GM12878 (cell line): ENCODE data around the gene EXOC3L4. TPM values are rescaled to one million over a fixed set of nuclear protein-coding genes. Genes with fewer than 3 reads are reported as not detected.

Source experiments
- ATAC-seq: fragments of 200-7000 bp; cut with Tn5 transposase; 3 replicates; pipeline ENCODE4 v1.9.1; 2020; ENCODE audit warnings: mild to moderate bottlenecking, moderate library complexity
- BruUV-seq: library from RNA; stranded (reverse); fragments of 400-500 nt; replicated peaks from 2 replicates; lab custom pipeline; 2021; lab: Mats Ljungman, UMichigan
- CTCF ChIA-PET: fragments of 300-600 bp; sonication (Branson Sonifier 250); formaldehyde crosslinking; extraction: SDS; loops from one replicate; lab custom pipeline; 2021; ENCODE audit warnings: inconsistent platforms; lab: Yijun Ruan, JAX
- POLR2A ChIA-PET: fragments of 350-600 bp; formaldehyde crosslinking; extraction: SDS; loops from one replicate; lab custom pipeline; 2021; ENCODE audit warnings: inconsistent platforms; lab: Charles Lee
- RAD21 ChIA-PET: fragments of 300-600 bp; sonication (Branson Sonifier 250); formaldehyde crosslinking; loops from one replicate; lab custom pipeline; 2023; ENCODE audit warnings: antibody characterized with exemption; ENCODE audit not compliant: unreplicated experiment; lab: Charles Lee
- SMC1A ChIA-PET: fragments of 300-600 bp; sonication (Branson Sonifier 250); formaldehyde crosslinking; loops from one replicate; lab custom pipeline; 2023; ENCODE audit not compliant: unreplicated experiment, uncharacterized antibody; lab: Charles Lee
- DNase-seq: peaks from one replicate; pipeline ENCODE4 v3.0.0-alpha.2; 2011; ENCODE audit warnings: low read depth, low spot score
- FAIRE-seq: peaks from 3 replicates; lab custom pipeline; 2011; peaks lifted over from hg19 to GRCh38; lab: Jason Lieb, UNC
- H2AFZ ChIP-seq: 2 replicates; pipeline ENCODE4 v1.6.0; 2011; ENCODE audit warnings: low read depth, low read length, control low read depth; ENCODE audit not compliant: control insufficient read depth
- H3K27ac ChIP-seq: 2 replicates; pipeline ENCODE4 v1.5.1; 2011; ENCODE audit warnings: control low read depth; ENCODE audit not compliant: control insufficient read depth, insufficient read depth
- H3K27me3 ChIP-seq, 2 experiments: replicated peaks in 1 of 2; 2 replicates each; pipeline versions ENCODE4 v1.6.0 to v1.6.1; 2011; ENCODE audit warnings: low read length in 1 of 2; ENCODE audit not compliant: control insufficient read depth in 2 of 2, insufficient read depth in 2 of 2
- H3K36me3 ChIP-seq, 2 experiments: 2 replicates each; pipeline ENCODE4 v1.5.1; 2011; ENCODE audit warnings: low read length in 1 of 2; ENCODE audit not compliant: control insufficient read depth in 2 of 2, insufficient read depth in 2 of 2
- H3K4me1 ChIP-seq: 2 replicates; pipeline ENCODE4 v1.6.1; 2011; ENCODE audit warnings: mild to moderate bottlenecking, low read length, moderate library complexity, mixed read lengths; ENCODE audit not compliant: control insufficient read depth, insufficient read depth
- H3K4me2 ChIP-seq: 2 replicates; pipeline ENCODE4 v1.6.0; 2011; ENCODE audit warnings: control low read depth; ENCODE audit not compliant: control insufficient read depth, insufficient read depth
- H3K4me3 ChIP-seq: fragments of 200-600 bp; sonication (generic); 2 replicates; pipeline ENCODE4 v1.5.1; 2016
- H3K79me2 ChIP-seq: 2 replicates; pipeline ENCODE4 v1.6.0; 2011; ENCODE audit warnings: low read length; ENCODE audit not compliant: control insufficient read depth, insufficient read depth
- H3K9ac ChIP-seq: 2 replicates; pipeline ENCODE4 v1.8.0; 2011; ENCODE audit warnings: low read length, control low read depth, mixed read lengths; ENCODE audit not compliant: control insufficient read depth, insufficient read depth
- H3K9me3 ChIP-seq: replicated peaks from 3 replicates; pipeline ENCODE4 v1.5.1; 2011; ENCODE audit warnings: mild to moderate bottlenecking, low read length; ENCODE audit not compliant: control insufficient read depth, insufficient read depth
- H4K20me1 ChIP-seq: 2 replicates; pipeline ENCODE4 v1.6.0; 2011; ENCODE audit not compliant: control insufficient read depth, insufficient read depth
- CBFB ChIP-seq: IDR thresholded peaks from 2 replicates; pipeline ENCODE4 v1.6.1; 2016; ENCODE audit warnings: antibody characterized with exemption, low read depth
- CBX5 ChIP-seq: sonication (generic); IDR thresholded peaks from 2 replicates; pipeline ENCODE4 v1.6.1; 2016; ENCODE audit warnings: low read depth, moderate library complexity, mild to moderate bottlenecking, inconsistent platforms
- HSF1 ChIP-seq: fragments of 150-350 bp; IDR thresholded peaks from 2 replicates; pipeline ENCODE4 v1.6.1; 2014; ENCODE audit warnings: mild to moderate bottlenecking, low read depth, low read length
- IKZF1 ChIP-seq: fragments of 450-650 bp; conservative IDR thresholded peaks from 2 replicates; pipeline ENCODE4 v1.6.1; 2017; ENCODE audit warnings: antibody characterized with exemption, mild to moderate bottlenecking
- IRF4 ChIP-seq: IDR thresholded peaks from 2 replicates; pipeline ENCODE4 v1.6.1; 2011; ENCODE audit warnings: low read depth, low read length
- MXI1 ChIP-seq: fragments of 150-350 bp; IDR thresholded peaks from 2 replicates; pipeline ENCODE4 v1.6.1; 2011; ENCODE audit warnings: low read depth, mild to moderate bottlenecking, inconsistent platforms, low read length, improper control_type of control experiment
- POLR2AphosphoS5 ChIP-seq: IDR thresholded peaks from 2 replicates; pipeline ENCODE4 v1.6.1; 2011; ENCODE audit warnings: mild to moderate bottlenecking, low read length, inconsistent platforms
- SIN3A ChIP-seq: IDR thresholded peaks from 2 replicates; pipeline ENCODE4 v1.6.1; 2012; ENCODE audit warnings: low read depth, low read length, improper control_type of control experiment
- SKIL ChIP-seq: fragments of 450-650 bp; IDR thresholded peaks from 2 replicates; pipeline ENCODE4 v1.6.1; 2017; ENCODE audit warnings: mild to moderate bottlenecking, low read depth, inconsistent platforms; ENCODE audit not compliant: poor library complexity, severe bottlenecking
- SMAD1 ChIP-seq: fragments of 450-650 bp; IDR thresholded peaks from 2 replicates; pipeline ENCODE4 v1.6.1; 2018; ENCODE audit warnings: mild to moderate bottlenecking, low read depth; ENCODE audit not compliant: partially characterized antibody
- SRF ChIP-seq, 2 experiments: IDR thresholded peaks; 2 replicates each; pipeline ENCODE4 v1.6.1; 2011; ENCODE audit warnings: low read depth in 2 of 2, low read length in 2 of 2, mild to moderate bottlenecking in 1 of 2, moderate library complexity in 1 of 2
- SUZ12 ChIP-seq: fragments of 200-600 bp; sonication (generic); IDR thresholded peaks from one replicate; pipeline ENCODE4 v1.6.1; 2018; ENCODE audit warnings: antibody characterized with exemption, mild to moderate bottlenecking; ENCODE audit not compliant: unreplicated experiment
- USF2 ChIP-seq: IDR thresholded peaks from 2 replicates; pipeline ENCODE4 v1.6.1; 2011; ENCODE audit warnings: low read depth, low read length, improper control_type of control experiment, borderline replicate concordance
- ZNF24 ChIP-seq: fragments of 450-650 bp; IDR thresholded peaks from 2 replicates; pipeline ENCODE4 v1.6.1; 2017; ENCODE audit warnings: antibody characterized with exemption, mild to moderate bottlenecking
- whole genome bisulfite sequencing: methylation state at CpG from one replicate; pipeline ENCODE4 v1.1.6; 2016; ENCODE audit warnings: low lambda C conversion rate; ENCODE audit not compliant: insufficient replicate concordance, insufficient coverage; ENCODE audit errors: missing lambda C conversion rate; 5-methylcytosine and 5-hydroxymethylcytosine counted together
- in situ Hi-C: fragments of 300-500 bp; cut with MboI; formaldehyde crosslinking; loops from 9 replicates; pipeline ENCODE4 v1.14.3; 2018; ENCODE audit warnings: mixed read lengths
- intact Hi-C: fragments of 100-400 bp; cut with micrococcal nuclease; formaldehyde crosslinking; loops from one replicate; pipeline ENCODE4 v1.14.2; 2022; ENCODE audit not compliant: unreplicated experiment
- polyA plus RNA-seq, 11 experiments: library from polyadenylated mRNA; depleted of rRNA in 4 of 11; unstranded in 6 of 11; stranded (reverse) in 5 of 11; fragments of >200 nt; fragmentation: Nextera tagmentation in 4 of 11; fragmentation: Illumina TruSeq in 1 of 11; extraction: Ambion mirVana in 4 of 11; extraction: Trizol in 1 of 11; gene quantifications; 1 replicate in 1 of 11; 2 replicates in 10 of 11; pipeline versions ENCODE4 v1.2.1 to v1.2.3, GENCODE V29; 2011 to 2016; ENCODE audit warnings: inconsistent platforms in 2 of 11, missing spikeins in 2 of 11, low read depth in 1 of 11
- total RNA-seq, 4 experiments: library from RNA; depleted of rRNA in 3 of 4; stranded (reverse); fragments of >200 nt in 3 of 4; fragmentation: Illumina TruSeq in 1 of 4; extraction: Trizol in 1 of 4; gene quantifications; 2 replicates each; pipeline versions ENCODE4 v1.2.1 to v1.2.3, GENCODE V29; 2013 to 2021
- TF ChIP-seq, protein P1 (sequence below): fragments of 150-350 bp; IDR thresholded peaks from 2 replicates; pipeline ENCODE4 v1.6.1; 2016; ENCODE audit warnings: low read depth, low read length

The EXOC3L4 gene
- total and polyA plus RNA-seq, 10 of the 15 experiments (the other 5 are each of a cell fraction or from before 2014, with no cell fraction given): not detected

- Histone ChIP-seq H3K79me2 (no peaks in the 10 kb centered on the region), H3K4me3 (no peak overlapping the region), H3K4me1 (peaks cover 8% of the 10 kb centered on the region), H3K4me2 (no peak overlapping the region), H3K9me3 (no peaks in the 10 kb centered on the region), H2AFZ (no peak overlapping the region), H4K20me1 (no peaks in the 10 kb centered on the region), H3K36me3 (no peaks in the 10 kb centered on the region), H3K27me3 (no peaks in the 10 kb centered on the region; a peak in 1 of 4 replicates), H3K9ac (no peak overlapping the region), H3K27ac (no peak overlapping the region)
- ATAC-seq: peak; percentile 74
- intact Hi-C loops (loop anchor here (1.0 to 2.0 kb wide), 2 partner anchors 106 to 214 kb away; no protein-coding TSS in a partner anchor), in situ Hi-C loops (loop anchor here (5.0 kb wide), 1 partner anchor 214 kb away; no protein-coding TSS in a partner anchor)
- RAD21 ChIA-PET: interaction anchor here (0.7 to 2.0 kb wide), 14 partner anchors 12 to 384 kb away, joined by 3 to 13 read pairs (median 3); no protein-coding TSS in a partner anchor
- FAIRE-seq: no peak
- 7% methylated on average over 7 of the region's 9 CpGs for WGBS
- SMC1A ChIA-PET: interaction anchor here (1.2 to 1.6 kb wide), 6 partner anchors 18 to 108 kb away, joined by 3 to 8 read pairs (median 4); no protein-coding TSS in a partner anchor
- peak; percentile 48 for DNase-seq
- POLR2A ChIA-PET: no interaction called here
- CTCF ChIA-PET: interaction anchor here (0.7 to 3.8 kb wide), 12 partner anchors 8 to 384 kb away, joined by 3 to 16 read pairs (median 4); partner anchors contain the start of gene EXOC3L4
- no TSS peak for BruUV-seq
- TF ChIP-seq IRF4: 0 out of 2 replicates have a peak, but pooled peaks have one; percentile 32
- no peak for TF ChIP-seq USF2
- TF ChIP-seq CBFB: no peak
- TF ChIP-seq SKIL: peak; percentile 40
- no peak for TF ChIP-seq CBX5
- TF ChIP-seq HSF1: no peak
- peak; percentile 93 for TF ChIP-seq SMAD1
- TF ChIP-seq, protein P1, sequence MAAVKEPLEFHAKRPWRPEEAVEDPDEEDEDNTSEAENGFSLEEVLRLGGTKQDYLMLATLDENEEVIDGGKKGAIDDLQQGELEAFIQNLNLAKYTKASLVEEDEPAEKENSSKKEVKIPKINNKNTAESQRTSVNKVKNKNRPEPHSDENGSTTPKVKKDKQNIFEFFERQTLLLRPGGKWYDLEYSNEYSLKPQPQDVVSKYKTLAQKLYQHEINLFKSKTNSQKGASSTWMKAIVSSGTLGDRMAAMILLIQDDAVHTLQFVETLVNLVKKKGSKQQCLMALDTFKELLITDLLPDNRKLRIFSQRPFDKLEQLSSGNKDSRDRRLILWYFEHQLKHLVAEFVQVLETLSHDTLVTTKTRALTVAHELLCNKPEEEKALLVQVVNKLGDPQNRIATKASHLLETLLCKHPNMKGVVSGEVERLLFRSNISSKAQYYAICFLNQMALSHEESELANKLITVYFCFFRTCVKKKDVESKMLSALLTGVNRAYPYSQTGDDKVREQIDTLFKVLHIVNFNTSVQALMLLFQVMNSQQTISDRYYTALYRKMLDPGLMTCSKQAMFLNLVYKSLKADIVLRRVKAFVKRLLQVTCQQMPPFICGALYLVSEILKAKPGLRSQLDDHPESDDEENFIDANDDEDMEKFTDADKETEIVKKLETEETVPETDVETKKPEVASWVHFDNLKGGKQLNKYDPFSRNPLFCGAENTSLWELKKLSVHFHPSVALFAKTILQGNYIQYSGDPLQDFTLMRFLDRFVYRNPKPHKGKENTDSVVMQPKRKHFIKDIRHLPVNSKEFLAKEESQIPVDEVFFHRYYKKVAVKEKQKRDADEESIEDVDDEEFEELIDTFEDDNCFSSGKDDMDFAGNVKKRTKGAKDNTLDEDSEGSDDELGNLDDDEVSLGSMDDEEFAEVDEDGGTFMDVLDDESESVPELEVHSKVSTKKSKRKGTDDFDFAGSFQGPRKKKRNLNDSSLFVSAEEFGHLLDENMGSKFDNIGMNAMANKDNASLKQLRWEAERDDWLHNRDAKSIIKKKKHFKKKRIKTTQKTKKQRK: no peak
- TF ChIP-seq ZNF24: no peak
- TF ChIP-seq SRF (IDR thresholded peaks at IDR 0.05; ENCODE audit: low read depth in 2 of 2, low read length in 2 of 2): no peak
- peak; percentile 57; the same call in 1 of the 2 replicates for TF ChIP-seq POLR2AphosphoS5
- TF ChIP-seq SIN3A: no peak
- TF ChIP-seq MXI1: 0 out of 2 replicates have a peak, but pooled peaks have one; percentile 27
- TF ChIP-seq SUZ12: no peak
- no peak for TF ChIP-seq IKZF1
Observed at GRCh38 chr14:103078420-103078749, 16.1 kb upstream of the EXOC3L4 start.
